T follicular helper cell (primary cell): Measurements from ENCODE around the gene MYLK.
"Not testable (repeated sequence)": the region's sequence is repeated elsewhere in the genome, so short reads cannot be mapped to it uniquely, and the experiment has no call there.

Source experiments
- DNase-seq: peaks from one replicate; pipeline ENCODE4 v3.0.0-alpha.2; 2020; ENCODE audit warnings: low read depth

The MYLK gene

GRCh38 chr3:123749711-123750110, 134.4 kb downstream of the MYLK start:
- DNase-seq: no peak

GRCh38 chr3:123745184-123745855, 138.8 kb downstream of the MYLK start:
- DNase-seq: no peak

DNA sequence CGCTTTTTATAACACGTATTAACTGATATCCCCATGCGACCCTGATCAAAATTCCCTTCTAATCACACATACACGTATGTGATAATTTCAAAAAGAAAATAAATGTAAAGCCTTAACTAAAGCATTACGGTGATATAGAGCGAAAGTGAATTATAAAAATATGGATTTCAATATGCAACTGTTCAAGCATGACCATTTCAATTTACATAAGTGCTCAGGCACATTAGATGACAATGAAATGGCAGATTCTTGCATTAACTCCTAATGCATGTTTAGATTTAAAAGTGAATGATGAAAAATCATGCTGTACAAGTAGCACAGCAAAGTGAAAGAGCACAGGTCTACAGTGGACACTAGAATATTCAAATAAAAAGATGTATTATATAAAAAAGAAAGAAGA, 140.1 kb downstream of the MYLK start:
- no peak for DNase-seq

GRCh38 chr3:123743121-123743520, 141.0 kb downstream of the MYLK start:
- DNase-seq: no peak

DNA sequence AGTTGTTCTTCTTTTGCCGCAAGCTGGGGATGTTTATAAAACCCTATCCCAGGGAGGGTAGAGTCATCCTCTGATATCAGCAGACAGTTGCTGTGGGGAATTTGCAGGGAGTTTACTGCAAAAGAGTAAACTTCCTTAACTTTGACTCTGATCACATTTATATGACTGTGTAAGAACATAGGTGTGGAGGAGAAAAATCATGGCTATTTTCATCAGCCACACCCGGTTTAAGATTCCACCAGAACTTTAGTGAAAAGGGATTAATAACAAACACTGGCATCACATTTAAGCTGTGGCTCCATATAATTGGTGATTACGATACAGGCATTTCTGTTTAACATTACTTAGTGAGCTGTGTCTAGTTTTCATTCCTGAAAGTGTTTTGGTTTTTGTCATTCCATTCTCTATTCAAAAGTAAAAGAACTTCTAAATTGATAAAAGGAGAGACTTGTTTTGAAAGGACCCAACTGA, 143.1 kb downstream of the MYLK start:
- no peak for DNase-seq

DNA sequence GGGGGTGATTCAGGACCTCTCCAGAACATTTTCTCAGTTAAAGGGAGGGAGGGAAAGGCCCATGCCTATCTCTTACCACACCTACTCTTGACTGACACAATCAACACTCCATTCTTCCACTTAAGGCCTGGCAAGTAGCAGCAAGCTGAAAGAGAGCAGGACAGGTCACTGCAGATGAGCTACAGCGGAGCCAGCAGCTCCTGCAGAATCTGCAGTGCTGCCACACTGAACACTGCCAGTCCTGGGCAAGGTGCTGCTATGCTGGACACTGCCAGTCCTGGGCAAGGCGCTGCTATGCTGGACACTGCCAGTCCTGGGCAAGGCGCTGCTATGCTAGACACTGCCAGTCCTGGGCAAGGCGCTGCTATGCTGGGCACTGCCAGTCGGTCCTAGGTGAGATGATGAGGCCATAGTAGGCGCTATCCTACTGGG, 143.7 kb downstream of the MYLK start:
- DNase-seq: no peak

GRCh38 chr3:123739754-123740153, 144.4 kb downstream of the MYLK start:
- no peak for DNase-seq

- DNase-seq: no peak
These were observed 145.0 kb downstream of the MYLK start for GRCh38 chr3:123739106-123739505.

DNA sequence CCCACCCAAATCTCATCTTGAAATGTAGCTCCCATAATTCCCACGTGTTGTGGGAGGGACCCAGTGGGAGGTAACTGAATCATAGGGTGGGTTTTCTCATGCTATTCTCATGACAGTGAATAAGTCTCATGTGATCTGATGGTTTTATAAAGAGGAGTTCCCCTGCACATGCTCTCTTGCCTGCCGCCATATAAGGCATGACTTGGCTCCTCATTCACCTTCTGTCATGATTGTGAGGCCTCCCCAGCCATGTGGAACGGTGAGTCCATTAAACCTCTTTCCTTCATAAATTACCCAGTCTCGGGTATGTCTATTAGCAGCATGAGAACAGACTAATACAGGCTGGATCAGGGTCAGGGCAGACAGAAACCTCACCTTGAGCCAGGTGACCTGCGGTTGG, 145.6 kb downstream of the MYLK start:
- not testable (repeated sequence) for DNase-seq

DNA sequence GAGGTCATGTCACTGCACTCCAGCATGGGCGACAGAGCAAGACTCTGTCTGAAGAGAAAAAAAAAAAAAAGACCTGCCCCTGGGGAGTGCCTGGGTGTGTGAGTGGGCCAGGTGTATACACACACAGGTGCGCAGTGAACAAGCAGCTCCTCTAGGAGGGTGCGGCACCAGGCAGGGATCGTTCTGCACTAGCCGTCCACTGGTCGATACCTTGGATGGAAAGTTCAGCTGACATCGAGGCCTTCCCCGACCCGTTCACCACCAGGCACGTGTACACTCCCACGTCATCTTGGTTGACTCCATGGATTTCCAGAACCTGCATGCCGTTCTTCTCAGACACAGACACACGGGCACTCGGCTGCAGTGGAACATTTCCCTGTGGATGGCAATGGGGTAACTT, 147.0 kb downstream of the MYLK start:
- no peak for DNase-seq

DNA sequence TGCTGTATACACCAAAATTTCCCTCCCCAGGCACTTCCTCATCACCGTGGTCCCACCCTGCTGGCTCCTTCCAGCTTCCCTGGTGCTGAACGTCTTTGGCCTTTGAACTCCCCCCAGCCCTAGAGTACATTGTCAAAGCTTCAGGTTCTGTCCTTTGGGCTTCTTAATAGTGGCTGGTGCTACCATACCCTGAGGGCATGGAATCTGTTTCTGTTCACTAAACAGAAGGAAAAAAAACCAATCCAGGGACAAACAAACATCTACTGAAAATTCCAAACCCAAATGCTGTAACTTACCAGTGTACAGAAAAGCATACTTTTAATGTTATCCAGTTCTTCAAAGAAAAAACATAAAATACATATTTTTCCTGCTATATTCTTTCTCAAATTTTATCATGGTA, 148.7 kb downstream of the MYLK start:
- DNase-seq: no peak

GRCh38 chr3:123734527-123734902, 149.6 kb downstream of the MYLK start:
- no peak for DNase-seq

DNA sequence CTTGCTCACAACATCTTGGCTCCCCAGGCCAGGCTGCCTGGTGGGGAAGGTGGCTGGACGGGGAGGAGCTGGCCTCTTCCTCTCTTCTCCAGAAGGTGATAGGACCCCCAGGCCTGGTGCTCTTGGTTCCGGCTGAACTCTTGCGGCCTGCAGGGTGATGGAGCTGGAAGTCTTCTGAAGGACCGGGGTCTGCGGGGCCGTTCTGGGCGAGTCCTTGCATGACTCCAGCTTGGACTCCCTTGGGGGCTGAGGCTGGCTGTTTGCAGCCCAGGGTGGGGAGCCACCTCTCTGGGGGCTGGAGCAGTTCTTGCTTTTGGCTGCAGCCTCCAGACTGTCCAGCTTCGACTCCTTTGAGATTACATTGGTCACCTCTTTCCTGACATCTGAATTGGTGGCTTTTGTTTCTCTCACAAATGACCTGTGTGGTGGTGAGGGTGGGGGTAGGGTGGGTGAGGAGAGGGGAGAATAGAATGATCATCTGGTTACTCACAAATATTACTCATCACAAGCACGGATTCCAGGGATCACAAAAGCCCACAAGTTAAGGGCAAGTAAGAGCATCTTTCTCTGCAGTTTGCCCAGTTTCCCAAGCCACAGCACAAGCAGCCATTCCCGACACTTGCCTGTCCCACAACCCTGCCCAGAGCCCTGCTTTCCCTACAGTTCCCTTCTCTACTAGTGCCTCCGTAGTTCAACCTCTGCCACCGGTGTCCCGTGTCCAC, 150.2 kb downstream of the MYLK start:
- no peak for DNase-seq

DNA sequence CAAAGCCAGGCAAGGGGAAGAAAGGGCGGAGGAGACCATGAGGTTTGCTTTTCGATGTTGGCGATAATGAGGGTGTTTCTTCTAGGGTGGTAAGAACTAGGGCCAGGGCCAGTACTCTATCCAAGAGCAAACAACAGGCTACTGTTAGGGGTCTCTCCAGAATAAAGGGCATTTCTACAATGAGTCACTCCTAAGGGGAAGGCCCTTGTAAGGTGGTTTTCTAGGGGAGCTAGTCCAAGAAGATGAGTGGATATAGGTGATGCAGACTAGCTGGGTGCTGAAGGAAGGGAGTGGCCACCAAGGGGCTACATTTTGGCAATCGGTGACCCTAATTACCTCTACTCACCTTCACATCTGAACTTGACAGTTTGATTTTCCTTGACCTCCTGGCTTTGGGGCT, 150.8 kb downstream of the MYLK start:
- DNase-seq: no peak

DNA sequence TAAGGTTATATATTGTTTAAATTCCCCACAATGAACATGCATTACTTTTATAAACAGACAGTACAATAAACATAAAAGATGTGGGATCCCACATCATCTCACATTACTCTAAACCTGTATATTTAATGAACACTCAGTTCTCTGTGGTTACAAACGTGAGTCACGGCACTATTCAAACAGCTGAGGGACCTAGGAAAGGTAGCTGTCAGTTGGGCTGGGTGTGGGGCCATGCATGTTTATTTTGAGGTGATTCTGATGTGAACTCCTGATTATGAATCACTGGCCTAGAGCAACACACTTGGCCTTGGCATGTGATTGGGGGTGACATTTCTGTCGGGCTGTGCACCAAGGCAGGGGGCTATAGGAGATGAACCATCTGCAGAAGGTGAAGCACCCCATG, 151.7 kb downstream of the MYLK start:
- no peak for DNase-seq

- no peak for DNase-seq
These were observed 153.3 kb downstream of the MYLK start for GRCh38 chr3:123730829-123731228.

- DNase-seq: no peak
These were observed 155.1 kb downstream of the MYLK start for GRCh38 chr3:123728991-123729390.

DNA sequence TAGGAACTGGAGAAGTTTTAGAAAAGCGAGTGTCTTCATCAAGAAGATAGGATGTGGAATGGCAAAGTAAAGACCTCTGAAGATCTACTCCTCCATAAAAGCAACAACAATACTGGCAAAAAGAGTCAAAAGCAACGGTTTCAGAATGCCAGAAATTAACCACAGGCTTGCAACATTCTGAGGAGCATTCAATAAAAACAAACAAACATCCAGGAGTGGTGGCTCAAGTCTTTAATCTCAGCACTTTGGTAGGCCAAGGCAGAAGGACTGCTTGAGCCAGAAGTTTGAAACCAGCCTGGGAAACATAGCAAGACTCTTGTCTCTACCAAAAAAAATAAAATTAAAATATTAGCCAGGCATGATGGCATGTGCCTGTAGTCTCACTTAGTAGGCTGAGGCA, 156.1 kb downstream of the MYLK start:
- no peak for DNase-seq

DNA sequence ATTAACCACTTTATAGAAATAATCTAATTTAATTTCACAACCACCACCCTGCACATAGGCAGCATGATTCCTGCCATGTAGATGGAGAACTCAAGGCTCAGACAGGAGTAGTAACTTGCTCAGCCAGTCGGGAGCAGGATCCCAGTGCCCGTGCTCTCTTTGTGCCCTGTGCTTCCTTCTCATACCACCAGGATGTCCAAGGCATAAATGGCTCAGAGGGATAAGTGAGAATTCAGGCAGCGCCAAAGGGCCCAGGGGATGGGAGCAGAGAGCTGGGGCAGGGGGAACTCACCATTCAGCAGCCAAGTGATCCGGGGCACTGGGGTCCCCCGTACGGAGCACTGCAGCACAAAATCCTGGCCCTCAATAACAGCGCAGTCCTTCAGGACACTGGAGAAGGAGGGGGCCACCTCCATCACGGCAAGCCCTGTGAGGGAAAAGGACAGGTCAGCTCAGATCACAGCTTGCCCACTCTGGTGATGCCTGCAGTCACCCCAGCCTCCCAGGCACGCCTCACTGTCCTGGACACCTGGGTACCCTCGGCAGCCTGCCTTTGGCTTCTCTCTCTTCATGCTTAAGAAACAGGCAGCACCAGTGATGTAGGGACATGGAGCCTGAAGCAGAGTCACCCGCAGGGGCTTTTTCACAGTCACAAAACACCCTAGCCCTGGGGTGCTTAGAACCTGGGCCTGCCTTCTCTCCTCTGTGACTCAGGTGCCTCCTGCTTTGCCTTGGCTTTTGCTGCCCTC, 158.3 kb downstream of the MYLK start:
- no peak for DNase-seq

DNA sequence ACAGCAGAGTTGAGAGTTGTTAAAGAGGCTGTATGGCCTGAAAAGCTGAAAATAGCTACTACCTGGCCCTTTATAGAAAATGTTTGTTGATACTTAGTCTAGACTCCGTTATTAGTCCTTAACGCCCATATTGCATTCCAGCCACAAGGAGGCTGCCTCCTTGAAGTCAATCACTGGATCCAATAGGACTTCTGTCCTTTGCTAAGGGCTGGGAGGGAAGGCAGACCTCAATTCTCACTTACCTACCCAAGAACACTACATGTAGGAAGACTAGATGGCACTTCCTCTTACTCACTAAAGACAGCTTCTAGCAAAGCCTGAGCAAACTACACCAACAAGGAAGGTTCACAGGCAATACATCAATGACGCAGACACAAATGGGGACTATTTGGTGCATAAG, 159.8 kb downstream of the MYLK start:
- no peak for DNase-seq

DNA sequence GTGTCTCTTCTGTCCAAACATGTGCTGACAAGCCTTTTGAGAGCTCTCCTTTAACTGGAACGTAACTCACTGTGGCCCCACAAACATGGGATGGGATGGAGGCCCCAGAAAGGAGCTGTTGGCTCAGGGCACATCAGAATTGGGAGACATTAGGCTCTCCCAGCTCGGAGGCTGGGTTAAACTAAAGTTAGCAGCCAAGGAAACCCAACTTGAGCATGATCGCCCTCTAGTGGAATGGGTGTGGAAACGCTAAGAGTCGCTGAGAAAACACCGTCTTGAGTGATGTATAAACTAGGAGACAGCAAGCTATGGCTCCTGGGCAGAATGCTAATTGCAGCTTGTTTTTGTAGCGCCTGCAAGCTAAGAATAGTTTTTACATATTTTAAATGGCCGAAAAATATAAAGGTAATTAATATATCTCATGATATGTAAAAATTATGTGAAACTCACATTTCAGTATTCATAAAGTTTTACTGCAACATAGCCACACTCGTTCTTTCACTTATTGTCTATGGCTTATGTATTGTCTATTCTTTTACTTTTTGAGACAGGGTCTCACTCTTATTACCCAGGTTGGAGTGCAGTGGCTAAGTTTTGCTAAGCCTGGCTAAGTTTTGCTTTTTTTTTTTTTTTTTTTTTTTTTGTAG, 160.5 kb downstream of the MYLK start:
- DNase-seq: peak; percentile 11

DNA sequence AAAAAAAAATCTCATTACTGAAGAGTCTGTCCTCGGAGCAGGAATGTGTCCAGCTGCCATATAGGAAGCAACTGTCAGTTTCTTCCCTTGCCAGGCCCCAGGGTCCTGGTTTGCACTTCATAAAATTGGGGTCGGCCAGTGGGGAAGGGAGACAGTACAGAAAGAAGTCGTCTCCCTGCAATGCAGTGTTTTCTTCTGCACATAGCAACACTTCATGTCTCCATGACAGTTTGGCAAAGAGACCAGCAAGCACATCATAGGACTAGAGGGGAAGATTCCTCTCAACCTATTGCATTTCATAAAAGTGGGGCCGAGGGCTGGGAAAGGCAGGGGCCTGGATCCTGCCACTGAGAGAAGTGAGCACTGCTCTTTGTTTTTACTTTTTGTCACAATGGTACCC, 161.1 kb downstream of the MYLK start:
- no peak for DNase-seq

- no peak for DNase-seq
These were observed 161.7 kb downstream of the MYLK start for GRCh38 chr3:123722456-123722855.
